B cell (primary cell): Measurements from ENCODE around the gene RNF112.

ENCODE experiments used
- CTCF ChIP-seq: fragments of 200-600 bp; IDR thresholded peaks from one replicate; pipeline ENCODE4 v1.8.0; 2022; ENCODE audit warnings: antibody characterized with exemption, mild to moderate bottlenecking
- EZH2 ChIP-seq: IDR thresholded peaks from 2 replicates; pipeline ENCODE4 v1.6.1; 2012; ENCODE audit warnings: borderline replicate concordance, low read depth, mild to moderate bottlenecking, moderate library complexity, low read length; ENCODE audit not compliant: insufficient read depth, poor library complexity, severe bottlenecking

GRCh38 chr17:19369107-19369778 is 41.8 kb upstream of the RNF112 start:
- no peak for TF ChIP-seq CTCF
- no peak for TF ChIP-seq EZH2
